HEK293 (cell line): Measurements from ENCODE around the gene TMC5.

Experiments
- KLF7 ChIP-seq: fragments of 450-650 bp; formaldehyde crosslinking; IDR thresholded peaks from 2 replicates; pipeline ENCODE4 v1.5.1; 2016; ENCODE audit warnings: missing biosample characterization, missing genetic modification characterization, borderline replicate concordance
- TCF7L2 ChIP-seq: IDR thresholded peaks from 2 replicates; pipeline ENCODE4 v1.6.1; 2011; ENCODE audit warnings: low read depth, mild to moderate bottlenecking, inconsistent platforms, low read length, moderate library complexity, borderline replicate concordance
- ZBTB7A ChIP-seq: fragments of 450-650 bp; formaldehyde crosslinking; IDR thresholded peaks from 2 replicates; pipeline ENCODE4 v1.5.1; 2016; ENCODE audit warnings: low read depth, missing biosample characterization, missing genetic modification characterization
- ZNF146 ChIP-seq: fragments of 450-650 bp; formaldehyde crosslinking; IDR thresholded peaks from 2 replicates; pipeline ENCODE4 v1.5.1; 2016; ENCODE audit warnings: missing biosample characterization, missing genetic modification characterization
- ZNF174 ChIP-seq: fragments of 450-650 bp; formaldehyde crosslinking; IDR thresholded peaks from 2 replicates; pipeline ENCODE4 v1.5.0; 2017; ENCODE audit warnings: missing biosample characterization, mild to moderate bottlenecking, missing genetic modification characterization
- TF ChIP-seq, protein P1 (sequence below): fragments of 450-650 bp; formaldehyde crosslinking; IDR thresholded peaks from 2 replicates; pipeline ENCODE4; 2016; ENCODE audit warnings: missing biosample characterization, missing genetic modification characterization
- TF ChIP-seq, protein P2 (sequence below): fragments of 450-650 bp; formaldehyde crosslinking; IDR thresholded peaks from 2 replicates; pipeline ENCODE4 v1.5.1; 2016; ENCODE audit warnings: missing biosample characterization, missing genetic modification characterization
- TF ChIP-seq, protein P3 (sequence below): fragments of 450-650 bp; formaldehyde crosslinking; IDR thresholded peaks from 2 replicates; pipeline ENCODE4 v1.5.1; 2016; ENCODE audit warnings: missing biosample characterization, missing genetic modification characterization, low read depth
- TF ChIP-seq, protein P4 (sequence below): fragments of 450-650 bp; formaldehyde crosslinking; IDR thresholded peaks from 2 replicates; pipeline ENCODE4 v1.5.1; 2017; ENCODE audit warnings: missing biosample characterization, missing genetic modification characterization

DNA sequence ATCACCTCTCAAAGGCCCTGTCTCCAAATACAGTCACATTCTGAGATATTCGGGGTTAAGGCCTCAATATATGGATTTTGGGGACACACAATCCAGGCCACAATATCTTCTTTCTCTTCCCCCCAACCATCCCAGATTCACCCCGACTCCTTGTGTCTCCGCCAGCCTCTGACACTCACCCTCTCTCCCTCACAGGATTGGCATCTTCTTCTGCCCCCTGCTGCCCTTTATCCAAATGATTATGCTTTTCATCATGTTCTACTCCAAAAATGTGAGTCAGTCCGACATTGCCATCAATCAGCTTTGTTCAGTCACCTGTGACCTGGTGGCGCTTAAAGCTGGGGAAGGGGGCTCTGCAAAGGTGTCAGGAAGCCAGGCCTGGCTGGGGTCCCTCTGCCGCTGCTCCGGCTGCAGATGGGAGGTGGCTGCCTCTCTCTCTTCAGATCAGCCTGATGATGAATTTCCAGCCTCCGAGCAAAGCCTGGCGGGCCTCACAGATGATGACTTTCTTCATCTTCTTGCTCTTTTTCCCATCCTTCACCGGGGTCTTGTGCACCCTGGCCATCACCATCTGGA is 69.2 kb downstream of the TMC5 start:
- TF ChIP-seq ZBTB7A (no peak), ZNF174 (tag by site-specific recombination) (no peak), ZNF146 (tag by site-specific recombination) (no peak), TCF7L2 (no peak), KLF7 (tag by site-specific recombination) (no peak)
- TF ChIP-seq, protein P1, sequence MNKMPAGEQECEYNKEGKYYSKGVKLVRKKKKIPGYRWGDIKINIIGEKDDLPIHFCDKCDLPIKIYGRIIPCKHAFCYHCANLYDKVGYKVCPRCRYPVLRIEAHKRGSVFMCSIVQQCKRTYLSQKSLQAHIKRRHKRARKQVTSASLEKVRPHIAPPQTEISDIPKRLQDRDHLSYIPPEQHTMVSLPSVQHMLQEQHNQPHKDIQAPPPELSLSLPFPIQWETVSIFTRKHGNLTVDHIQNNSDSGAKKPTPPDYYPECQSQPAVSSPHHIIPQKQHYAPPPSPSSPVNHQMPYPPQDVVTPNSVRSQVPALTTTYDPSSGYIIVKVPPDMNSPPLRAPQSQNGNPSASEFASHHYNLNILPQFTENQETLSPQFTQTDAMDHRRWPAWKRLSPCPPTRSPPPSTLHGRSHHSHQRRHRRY (tag by site-specific recombination), result no peak
- TF ChIP-seq, protein P2, sequence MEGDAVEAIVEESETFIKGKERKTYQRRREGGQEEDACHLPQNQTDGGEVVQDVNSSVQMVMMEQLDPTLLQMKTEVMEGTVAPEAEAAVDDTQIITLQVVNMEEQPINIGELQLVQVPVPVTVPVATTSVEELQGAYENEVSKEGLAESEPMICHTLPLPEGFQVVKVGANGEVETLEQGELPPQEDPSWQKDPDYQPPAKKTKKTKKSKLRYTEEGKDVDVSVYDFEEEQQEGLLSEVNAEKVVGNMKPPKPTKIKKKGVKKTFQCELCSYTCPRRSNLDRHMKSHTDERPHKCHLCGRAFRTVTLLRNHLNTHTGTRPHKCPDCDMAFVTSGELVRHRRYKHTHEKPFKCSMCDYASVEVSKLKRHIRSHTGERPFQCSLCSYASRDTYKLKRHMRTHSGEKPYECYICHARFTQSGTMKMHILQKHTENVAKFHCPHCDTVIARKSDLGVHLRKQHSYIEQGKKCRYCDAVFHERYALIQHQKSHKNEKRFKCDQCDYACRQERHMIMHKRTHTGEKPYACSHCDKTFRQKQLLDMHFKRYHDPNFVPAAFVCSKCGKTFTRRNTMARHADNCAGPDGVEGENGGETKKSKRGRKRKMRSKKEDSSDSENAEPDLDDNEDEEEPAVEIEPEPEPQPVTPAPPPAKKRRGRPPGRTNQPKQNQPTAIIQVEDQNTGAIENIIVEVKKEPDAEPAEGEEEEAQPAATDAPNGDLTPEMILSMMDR (tag by site-specific recombination), result no peak
- TF ChIP-seq, protein P3, sequence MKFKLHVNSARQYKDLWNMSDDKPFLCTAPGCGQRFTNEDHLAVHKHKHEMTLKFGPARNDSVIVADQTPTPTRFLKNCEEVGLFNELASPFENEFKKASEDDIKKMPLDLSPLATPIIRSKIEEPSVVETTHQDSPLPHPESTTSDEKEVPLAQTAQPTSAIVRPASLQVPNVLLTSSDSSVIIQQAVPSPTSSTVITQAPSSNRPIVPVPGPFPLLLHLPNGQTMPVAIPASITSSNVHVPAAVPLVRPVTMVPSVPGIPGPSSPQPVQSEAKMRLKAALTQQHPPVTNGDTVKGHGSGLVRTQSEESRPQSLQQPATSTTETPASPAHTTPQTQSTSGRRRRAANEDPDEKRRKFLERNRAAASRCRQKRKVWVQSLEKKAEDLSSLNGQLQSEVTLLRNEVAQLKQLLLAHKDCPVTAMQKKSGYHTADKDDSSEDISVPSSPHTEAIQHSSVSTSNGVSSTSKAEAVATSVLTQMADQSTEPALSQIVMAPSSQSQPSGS (tag by site-specific recombination), result no peak
- TF ChIP-seq, protein P4, sequence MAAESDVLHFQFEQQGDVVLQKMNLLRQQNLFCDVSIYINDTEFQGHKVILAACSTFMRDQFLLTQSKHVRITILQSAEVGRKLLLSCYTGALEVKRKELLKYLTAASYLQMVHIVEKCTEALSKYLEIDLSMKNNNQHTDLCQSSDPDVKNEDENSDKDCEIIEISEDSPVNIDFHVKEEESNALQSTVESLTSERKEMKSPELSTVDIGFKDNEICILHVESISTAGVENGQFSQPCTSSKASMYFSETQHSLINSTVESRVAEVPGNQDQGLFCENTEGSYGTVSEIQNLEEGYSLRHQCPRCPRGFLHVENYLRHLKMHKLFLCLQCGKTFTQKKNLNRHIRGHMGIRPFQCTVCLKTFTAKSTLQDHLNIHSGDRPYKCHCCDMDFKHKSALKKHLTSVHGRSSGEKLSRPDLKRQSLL (tag by site-specific recombination), result no peak
